Neural crest cell (in vitro differentiated cells): Measurements from ENCODE around the gene TGFBR1. TPM values are rescaled to one million over a fixed set of nuclear protein-coding genes. Genes with fewer than 3 reads are reported as not detected.

Experiments
- DNase-seq: peaks from one replicate; pipeline ENCODE4 v3.0.0; 2021; ENCODE audit warnings: low read depth, mixed read lengths, low spot score
- H3K27ac Mint-ChIP-seq: one replicate; pipeline ENCODE4 v1.8.0; 2021; ENCODE audit warnings: mild to moderate bottlenecking, mixed read lengths; ENCODE audit not compliant: unreplicated experiment
- H3K27me3 Mint-ChIP-seq: 2 replicates; pipeline ENCODE4 v1.8.0; 2021; ENCODE audit warnings: low read depth, mild to moderate bottlenecking, mixed read lengths
- H3K36me3 Mint-ChIP-seq: 2 replicates; pipeline ENCODE4 v1.8.0; 2021; ENCODE audit warnings: low read depth, mild to moderate bottlenecking, mixed read lengths
- H3K4me1 Mint-ChIP-seq: 2 replicates; pipeline ENCODE4 v1.8.0; 2021; ENCODE audit warnings: mixed read lengths
- H3K4me3 Mint-ChIP-seq: one replicate; pipeline ENCODE4 v1.8.0; 2021; ENCODE audit warnings: mild to moderate bottlenecking, mixed read lengths
- H3K9me3 Mint-ChIP-seq: 2 replicates; pipeline ENCODE4 v1.8.0; 2021; ENCODE audit warnings: mixed read lengths
- CTCF ChIP-seq: fragments of 200-600 bp; sonication (generic); conservative IDR thresholded peaks from 2 replicates; pipeline ENCODE4 v1.5.0; 2021; ENCODE audit warnings: antibody characterized with exemption, mild to moderate bottlenecking
- total RNA-seq: library from RNA; stranded (reverse); gene quantifications from 2 replicates; pipeline ENCODE4 v1.2.1, GENCODE V29; 2021

Gene TGFBR1
- total RNA-seq, 1 donor from 2014 or later: 117 TPM

- no peak for TF ChIP-seq CTCF
- H3K27ac Mint-ChIP-seq: peak overlapping the region; percentile 68
- no peaks in the 10 kb centered on the region for H3K36me3 Mint-ChIP-seq
- peaks cover 67% of the 10 kb centered on the region for H3K4me1 Mint-ChIP-seq
- DNase-seq: no peak
- no peaks in the 10 kb centered on the region for H3K9me3 Mint-ChIP-seq
- peaks cover 77% of the 10 kb centered on the region for H3K27me3 Mint-ChIP-seq
- H3K4me3 Mint-ChIP-seq: peak overlapping the region; percentile 35
These were observed 66.6 kb downstream of the TGFBR1 start for GRCh38 chr9:99171225-99172123.

GRCh38 chr9:99172124-99173091, 67.5 kb downstream of the TGFBR1 start:
- peak overlapping the region; percentile 1 for H3K27ac Mint-ChIP-seq
- H3K4me1 Mint-ChIP-seq: peaks cover 73% of the 10 kb centered on the region
- no peak overlapping the region for H3K4me3 Mint-ChIP-seq
- no peak for DNase-seq
- TF ChIP-seq CTCF: no peak
- peaks cover 81% of the 10 kb centered on the region for H3K27me3 Mint-ChIP-seq
- no peaks in the 10 kb centered on the region for H3K36me3 Mint-ChIP-seq
- H3K9me3 Mint-ChIP-seq: no peaks in the 10 kb centered on the region

- H3K27ac Mint-ChIP-seq: peak overlapping the region; percentile 21
- TF ChIP-seq CTCF: no peak
- peaks cover 63% of the 10 kb centered on the region for H3K4me1 Mint-ChIP-seq
- no peak for DNase-seq
- H3K9me3 Mint-ChIP-seq: no peaks in the 10 kb centered on the region
- H3K4me3 Mint-ChIP-seq: peak overlapping the region; percentile 35
- H3K36me3 Mint-ChIP-seq: no peaks in the 10 kb centered on the region
- peaks cover 79% of the 10 kb centered on the region for H3K27me3 Mint-ChIP-seq
These were observed 68.9 kb downstream of the TGFBR1 start for GRCh38 chr9:99173570-99174504.

GRCh38 chr9:99176527-99177013, 71.7 kb downstream of the TGFBR1 start:
- Mint-ChIP-seq H3K36me3 (no peaks in the 10 kb centered on the region), H3K4me3 (no peak overlapping the region), H3K4me1 (peaks cover 39% of the 10 kb centered on the region), H3K27ac (no peak overlapping the region), H3K27me3 (peaks cover 84% of the 10 kb centered on the region), H3K9me3 (no peaks in the 10 kb centered on the region)
- TF ChIP-seq CTCF: no peak
- no peak for DNase-seq
